NCI-H226 (cell line): ENCODE data around the gene TAF13.
A peak's percentile ranks its signal among the peaks of the same experiment; 100 is the strongest.
"Not testable (repeated sequence)": the region's sequence is repeated elsewhere in the genome, so short reads cannot be mapped to it uniquely, and the experiment has no call there.

Source experiments
- DNase-seq: peaks from one replicate; pipeline ENCODE4 v3.0.0-alpha.2; 2015

Gene TAF13

GRCh38 chr1:109045595-109045994, 30.2 kb downstream of the TAF13 start:
- no peak for DNase-seq

DNA sequence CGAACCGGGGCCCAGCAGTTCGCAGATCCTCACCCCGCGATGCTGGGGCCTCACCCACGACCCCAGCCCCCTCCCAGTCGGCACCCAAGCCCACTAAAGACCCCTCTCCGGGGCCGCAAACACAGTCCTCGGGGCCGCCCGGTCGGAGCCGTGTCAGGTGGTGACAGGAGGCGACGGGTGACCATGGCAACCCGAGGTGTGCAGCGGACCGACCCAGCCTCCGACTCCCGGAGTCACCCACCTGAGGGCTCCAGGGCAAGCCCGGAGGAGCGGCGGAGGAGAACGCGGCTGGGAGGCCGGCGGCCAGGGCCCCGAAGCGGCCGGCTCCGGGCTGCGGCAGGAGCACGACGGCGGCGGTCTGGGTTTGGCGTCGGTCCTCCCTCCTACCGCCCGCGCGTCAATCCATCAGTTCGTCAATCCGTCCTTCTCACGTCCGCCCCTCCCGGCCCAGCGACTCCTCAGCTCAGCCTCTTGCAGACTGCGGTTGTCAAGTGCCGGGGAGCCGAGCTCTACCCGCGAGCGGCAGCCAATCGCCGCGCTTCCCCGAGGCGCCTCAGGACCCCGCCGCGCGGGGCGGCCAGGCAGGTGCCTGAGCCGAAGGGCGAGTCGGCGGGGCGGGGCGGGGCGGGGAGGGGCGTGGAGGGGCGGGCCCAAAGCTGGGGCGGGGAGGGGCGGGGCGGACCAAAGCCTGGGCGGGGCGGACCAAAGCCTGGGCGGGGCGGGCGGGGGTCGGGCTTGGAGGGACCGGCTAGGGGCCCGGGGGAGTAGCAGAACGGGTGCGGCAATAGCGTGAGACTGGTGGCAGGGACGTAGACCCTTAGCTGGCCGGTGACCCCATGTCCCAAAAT, 34.0 kb downstream of the TAF13 start, which contains the start of gene WDR47:
Gene WDR47 (minus strand): TSS at position 482 of the 848 bp plus-strand sequence. CDS start 18,590 bp downstream, outside the sequence.
- peak; percentile 95 for DNase-seq

DNA sequence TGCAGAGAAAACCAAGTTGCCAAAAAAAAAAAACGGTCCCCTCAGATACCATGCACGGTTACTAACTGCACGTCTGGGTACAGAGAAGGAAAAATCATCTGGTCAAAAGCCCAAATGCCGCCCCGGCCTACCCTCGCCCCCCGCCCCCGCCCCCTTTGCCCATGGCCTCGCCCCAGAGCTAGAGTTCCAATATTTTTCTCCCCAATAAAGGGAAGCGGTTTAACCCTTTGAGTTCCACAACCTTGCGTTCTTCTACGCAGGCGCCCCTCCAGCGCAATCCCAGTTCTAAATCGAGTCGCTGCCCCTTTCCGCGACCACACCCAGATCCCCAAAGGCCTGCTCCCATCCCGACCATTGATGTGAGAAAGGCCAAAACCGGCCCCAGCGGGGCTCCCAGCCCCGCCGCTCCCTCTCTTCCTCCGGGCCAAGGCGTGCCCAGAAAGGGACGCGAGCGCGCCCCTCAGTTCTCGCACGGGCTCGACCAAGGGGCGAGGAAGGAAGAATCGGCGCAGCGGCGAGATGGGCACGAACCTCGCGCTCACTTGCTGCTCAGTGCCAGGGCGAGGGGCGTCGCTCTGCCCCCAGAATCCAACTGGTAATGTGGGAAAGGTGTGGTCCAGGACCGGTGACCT, 34.7 kb downstream of the TAF13 start:
- no peak for DNase-seq

DNA sequence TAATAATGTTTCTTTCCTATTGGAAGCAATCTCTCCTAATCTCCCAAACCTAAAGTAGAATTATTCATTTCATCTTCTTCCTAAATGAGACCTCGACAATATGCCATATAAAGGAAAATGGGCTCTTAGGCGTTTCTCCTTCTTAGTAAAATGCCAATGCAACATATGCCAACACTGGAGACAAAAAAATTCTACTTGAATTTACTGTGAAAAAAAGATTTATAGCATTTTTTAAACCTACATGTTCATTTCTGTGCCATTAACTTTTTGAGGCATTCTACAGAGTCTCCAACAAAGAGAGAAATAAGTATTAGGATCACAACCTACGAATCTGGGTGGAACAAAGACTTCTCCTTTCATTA, 35.2 kb downstream of the TAF13 start:
- DNase-seq: no peak

DNA sequence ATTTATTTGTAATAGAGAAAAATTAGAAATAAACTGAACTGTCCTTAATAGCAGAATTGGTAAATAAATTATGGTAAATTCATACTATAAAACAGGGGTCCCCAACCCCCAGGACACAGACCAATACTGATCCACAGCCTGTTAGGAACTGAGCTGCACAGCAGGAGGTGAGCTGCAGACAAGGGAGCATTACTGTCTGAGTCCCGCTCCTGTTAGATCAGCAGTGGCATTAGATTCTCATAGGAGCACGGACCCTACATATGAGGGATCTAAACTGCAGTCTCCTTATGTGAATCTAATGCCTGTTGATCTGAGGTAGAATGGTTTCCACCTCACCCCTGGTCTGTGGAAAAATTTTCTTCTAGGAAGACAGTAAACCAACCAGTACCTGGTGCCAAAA, 41.4 kb downstream of the TAF13 start:
- DNase-seq: no peak

DNA sequence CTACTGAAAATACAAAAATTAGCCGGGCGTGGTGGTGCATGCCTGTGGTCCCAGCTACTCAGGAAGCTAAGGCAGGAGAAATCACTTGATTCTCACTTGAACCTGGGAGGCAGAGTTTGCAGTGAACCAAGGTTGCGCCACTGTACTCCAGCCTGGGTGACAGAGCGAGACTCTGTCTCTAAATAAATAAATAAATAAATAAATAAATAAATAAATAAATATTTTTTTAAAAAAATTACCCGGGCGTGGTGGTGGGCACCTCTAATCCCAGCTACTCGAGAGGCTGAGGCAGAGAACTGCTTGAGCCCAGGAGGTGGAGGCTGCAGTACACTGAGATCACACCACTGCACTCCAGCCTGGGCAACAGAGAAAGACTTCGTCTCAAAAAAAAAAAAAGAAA, 46.3 kb downstream of the TAF13 start:
- not testable (repeated sequence) for DNase-seq

DNA sequence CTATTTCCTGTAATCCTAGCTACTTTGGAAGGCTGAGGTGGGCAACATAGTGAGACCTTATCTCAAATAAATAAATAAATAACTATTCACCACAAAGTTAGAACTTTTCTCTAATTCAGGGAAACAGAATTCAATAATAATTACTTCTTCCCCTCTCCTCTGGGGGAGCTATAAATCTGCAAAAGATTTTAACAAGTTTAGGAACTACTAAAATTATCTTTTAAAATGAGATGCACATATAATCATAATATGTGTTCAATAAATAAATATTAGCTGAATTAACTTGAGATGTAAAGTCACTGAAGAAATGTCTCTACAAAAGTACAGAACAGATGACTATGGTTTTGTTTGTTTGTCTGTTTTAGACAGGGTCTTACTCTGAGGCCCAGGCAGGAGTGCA, 48.0 kb downstream of the TAF13 start:
- DNase-seq: no peak

DNA sequence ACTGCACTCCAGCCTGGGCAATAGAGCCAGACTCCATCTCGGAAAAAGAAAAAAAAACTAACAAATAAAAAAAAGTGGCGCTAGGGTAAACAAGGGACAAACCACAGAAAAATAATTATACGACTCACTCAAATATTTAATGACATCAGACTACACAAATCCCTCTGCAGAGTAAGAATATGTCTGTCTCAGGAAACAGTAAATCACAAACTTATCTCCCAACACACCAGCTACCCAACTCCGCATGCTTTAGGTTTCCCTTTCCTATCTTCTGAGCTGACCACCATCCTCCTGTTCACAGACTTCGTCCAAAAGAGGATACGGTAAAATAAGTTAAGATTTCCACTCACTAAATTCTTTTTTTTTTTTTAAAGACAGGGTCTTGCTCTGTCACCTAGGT, 50.1 kb downstream of the TAF13 start:
- no peak for DNase-seq

DNA sequence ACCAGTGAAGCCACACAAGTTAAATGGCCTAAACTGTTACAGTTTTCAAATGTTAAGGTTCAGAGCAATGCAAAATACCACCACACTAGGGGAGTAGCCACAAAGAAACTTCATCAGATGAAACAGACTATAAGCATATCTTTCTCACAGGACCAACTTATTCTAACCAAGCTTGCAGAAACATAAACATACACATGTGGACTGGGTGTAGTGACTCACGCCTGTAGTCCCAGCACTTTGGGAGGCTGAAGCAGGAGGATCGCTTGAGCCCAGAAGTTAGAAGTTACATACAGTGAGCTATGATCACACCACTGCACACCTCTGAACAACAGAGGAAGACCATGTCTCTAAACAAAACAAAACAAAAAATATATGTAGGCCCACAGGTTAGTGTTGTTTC, 51.2 kb downstream of the TAF13 start:
- DNase-seq: no peak

DNA sequence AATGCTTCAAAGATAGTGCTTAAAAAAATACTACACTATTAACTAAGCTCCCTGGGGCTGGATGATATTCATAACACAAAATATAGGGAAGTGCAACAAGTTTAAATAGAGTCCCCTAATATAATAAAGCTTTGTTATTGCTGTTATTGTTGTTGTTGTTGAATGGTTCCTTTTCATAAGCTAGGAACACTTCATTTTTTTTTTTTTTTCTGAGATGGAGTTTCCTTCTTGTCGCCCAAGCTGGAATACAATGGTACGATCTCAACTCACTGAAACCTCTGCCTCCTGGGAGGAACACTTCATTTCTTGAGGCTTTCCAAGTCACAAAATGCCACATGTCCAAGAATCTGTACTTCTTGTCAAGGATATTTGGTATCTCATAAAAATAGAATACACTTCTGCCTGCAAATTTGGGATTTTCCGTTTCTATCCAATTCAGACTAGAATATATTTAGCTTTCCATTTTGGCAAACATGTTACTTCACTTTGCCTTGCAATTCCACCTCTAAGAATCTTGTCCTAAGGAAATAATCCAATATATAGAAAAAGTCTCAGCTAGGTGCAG, 55.0 kb downstream of the TAF13 start:
- DNase-seq: no peak

DNA sequence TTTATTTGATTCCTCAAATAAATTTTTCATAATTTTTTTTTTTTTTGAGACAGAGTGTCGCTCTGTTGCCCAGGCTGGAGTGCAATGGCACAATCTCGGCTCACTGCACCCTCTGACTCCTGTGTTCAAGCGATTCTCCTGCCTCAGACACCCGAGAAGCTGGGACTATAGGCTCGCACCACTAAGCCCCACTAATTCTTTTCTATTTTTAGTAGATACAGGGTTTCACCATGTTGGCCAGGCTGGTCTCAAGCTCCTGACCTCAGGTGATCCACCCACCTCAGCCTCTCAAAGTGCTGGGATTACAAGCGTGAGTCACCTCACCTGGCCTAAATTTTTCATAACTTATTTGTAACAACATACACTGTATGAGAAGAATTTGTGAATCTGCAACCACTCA, 58.1 kb downstream of the TAF13 start:
- not testable (repeated sequence) for DNase-seq

DNA sequence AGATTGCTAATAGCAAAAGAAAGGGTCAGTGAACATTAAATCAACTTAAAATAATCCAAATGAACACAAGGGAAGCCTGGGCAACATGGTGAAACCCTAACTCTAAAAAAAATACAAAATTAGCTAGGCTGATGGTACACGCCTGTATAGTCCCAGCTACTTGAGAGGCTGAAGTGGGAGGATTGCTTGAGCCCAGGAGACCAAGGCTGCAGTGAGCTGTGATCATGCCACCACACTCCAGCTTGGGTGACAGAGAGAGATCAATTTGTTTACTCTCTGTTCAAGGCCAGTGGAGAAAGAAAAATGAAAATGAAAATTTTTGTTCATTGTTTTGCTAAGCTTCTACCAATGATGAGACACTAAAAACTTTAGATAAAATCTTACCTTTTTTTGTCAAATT, 58.7 kb downstream of the TAF13 start:
- no peak for DNase-seq
